Activated B cell treated with CpG ODN at 0.5 μM for 24 hours (primary cell): Measurements from ENCODE around the gene SPEF2. TPM values are rescaled to one million over a fixed set of nuclear protein-coding genes. Genes with fewer than 3 reads are reported as not detected.

ENCODE experiments used
- ATAC-seq: fragments of 200-7000 bp; cut with Tn5 transposase; one replicate; pipeline ENCODE4 v1.10.0; 2021; ENCODE audit warnings: low read depth, mild to moderate bottlenecking, moderate library complexity
- CTCF ChIA-PET: fragments of 350-600 bp; sonication (Branson Sonifier 250); formaldehyde crosslinking; loops from one replicate; lab custom pipeline; 2021; ENCODE audit warnings: antibody characterized with exemption; lab: Charles Lee
- POLR2A ChIA-PET: fragments of 350-600 bp; sonication (Branson Sonifier 250); formaldehyde crosslinking; loops from one replicate; lab custom pipeline; 2021; ENCODE audit warnings: antibody characterized with exemption; lab: Charles Lee
- DNase-seq: peaks from one replicate; pipeline ENCODE4 v3.0.0; 2022
- H3K27ac Mint-ChIP-seq: one replicate; pipeline ENCODE4 v1.8.0; 2020; ENCODE audit warnings: mixed read lengths
- H3K27me3 Mint-ChIP-seq: one replicate; pipeline ENCODE4 v1.8.0; 2021; ENCODE audit warnings: mixed read lengths
- H3K36me3 Mint-ChIP-seq: one replicate; pipeline ENCODE4 v1.8.0; 2021; ENCODE audit warnings: low read depth, mixed read lengths
- H3K4me1 Mint-ChIP-seq: one replicate; pipeline ENCODE4 v1.8.0; 2021; ENCODE audit warnings: mixed read lengths
- H3K4me3 Mint-ChIP-seq: one replicate; pipeline ENCODE4 v1.8.0; 2020; ENCODE audit warnings: mild to moderate bottlenecking, mixed read lengths
- H3K9me3 Mint-ChIP-seq: one replicate; pipeline ENCODE4 v1.8.0; 2020; ENCODE audit warnings: mixed read lengths
- intact Hi-C: fragments of 100-400 bp; cut with micrococcal nuclease; formaldehyde crosslinking; loops from one replicate; pipeline ENCODE4 v1.15.1; 2024
- total RNA-seq: library from RNA; stranded (reverse); gene quantifications from 2 replicates; pipeline ENCODE4 v1.2.3, GENCODE V29; 2022
- TF ChIP-seq, protein P1 (sequence below): fragments of 200-600 bp; IDR thresholded peaks from one replicate; pipeline ENCODE4 v1.8.0; 2022; ENCODE audit warnings: antibody characterized with exemption, mild to moderate bottlenecking

The SPEF2 gene
- total RNA-seq, 1 donor from 2014 or later, result 2.4 TPM

GRCh38 chr5:35618781-35619180 is 1.1 kb downstream of the SPEF2 start:
- no peak overlapping the region for H3K4me3 Mint-ChIP-seq
- ATAC-seq, result no peak
- no peak for DNase-seq
- peaks cover 10% of the 10 kb centered on the region for H3K4me1 Mint-ChIP-seq
- no peak overlapping the region for H3K27ac Mint-ChIP-seq
- peaks cover 15% of the 10 kb centered on the region for H3K9me3 Mint-ChIP-seq
- H3K36me3 Mint-ChIP-seq, result no peaks in the 10 kb centered on the region
- intact Hi-C loops, result no loop called here
- ChIA-PET POLR2A (no interaction called here), CTCF (interaction anchor here (1.1 kb wide), 1 partner anchor 308 kb away, joined by 4 read pairs; no protein-coding TSS in a partner anchor)
- peaks cover 15% of the 10 kb centered on the region for H3K27me3 Mint-ChIP-seq
- TF ChIP-seq, protein P1, sequence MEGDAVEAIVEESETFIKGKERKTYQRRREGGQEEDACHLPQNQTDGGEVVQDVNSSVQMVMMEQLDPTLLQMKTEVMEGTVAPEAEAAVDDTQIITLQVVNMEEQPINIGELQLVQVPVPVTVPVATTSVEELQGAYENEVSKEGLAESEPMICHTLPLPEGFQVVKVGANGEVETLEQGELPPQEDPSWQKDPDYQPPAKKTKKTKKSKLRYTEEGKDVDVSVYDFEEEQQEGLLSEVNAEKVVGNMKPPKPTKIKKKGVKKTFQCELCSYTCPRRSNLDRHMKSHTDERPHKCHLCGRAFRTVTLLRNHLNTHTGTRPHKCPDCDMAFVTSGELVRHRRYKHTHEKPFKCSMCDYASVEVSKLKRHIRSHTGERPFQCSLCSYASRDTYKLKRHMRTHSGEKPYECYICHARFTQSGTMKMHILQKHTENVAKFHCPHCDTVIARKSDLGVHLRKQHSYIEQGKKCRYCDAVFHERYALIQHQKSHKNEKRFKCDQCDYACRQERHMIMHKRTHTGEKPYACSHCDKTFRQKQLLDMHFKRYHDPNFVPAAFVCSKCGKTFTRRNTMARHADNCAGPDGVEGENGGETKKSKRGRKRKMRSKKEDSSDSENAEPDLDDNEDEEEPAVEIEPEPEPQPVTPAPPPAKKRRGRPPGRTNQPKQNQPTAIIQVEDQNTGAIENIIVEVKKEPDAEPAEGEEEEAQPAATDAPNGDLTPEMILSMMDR, result no peak

- no peak overlapping the region for H3K4me3 Mint-ChIP-seq
- H3K9me3 Mint-ChIP-seq, result no peaks in the 10 kb centered on the region
- H3K27me3 Mint-ChIP-seq, result peaks cover 2% of the 10 kb centered on the region
- CTCF ChIA-PET, result no interaction called here
- intact Hi-C loops, result no loop called here
- TF ChIP-seq, protein P1, result no peak
- no peak for DNase-seq
- H3K4me1 Mint-ChIP-seq, result peaks cover 2% of the 10 kb centered on the region
- POLR2A ChIA-PET, result no interaction called here
- H3K36me3 Mint-ChIP-seq, result no peaks in the 10 kb centered on the region
- ATAC-seq, result no peak
- no peak overlapping the region for H3K27ac Mint-ChIP-seq
Measured at GRCh38 chr5:35622974-35623373, 5.3 kb downstream of the SPEF2 start.

DNA sequence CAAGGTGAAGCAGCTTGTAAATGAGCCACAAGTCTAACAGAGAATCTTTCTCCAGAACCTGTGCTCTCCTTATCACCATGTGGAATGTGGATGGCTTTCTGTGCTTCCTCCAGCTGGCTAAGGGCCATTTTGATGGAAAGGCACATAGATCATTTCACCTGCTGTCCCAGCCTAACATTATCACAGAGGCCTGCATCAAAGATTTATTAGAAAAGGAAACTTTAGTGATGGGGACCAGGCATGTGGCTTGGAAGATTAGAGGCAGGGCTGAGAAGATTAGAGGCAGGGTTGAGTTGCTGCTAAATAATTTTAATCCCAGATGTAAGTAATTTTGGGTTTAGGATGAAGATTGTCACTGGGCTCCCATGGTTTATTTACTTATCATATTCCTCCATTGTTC is 6.3 kb downstream of the SPEF2 start:
- DNase-seq, result no peak
- H3K27me3 Mint-ChIP-seq, result peaks cover 2% of the 10 kb centered on the region
- no peak overlapping the region for H3K27ac Mint-ChIP-seq
- no peaks in the 10 kb centered on the region for H3K4me1 Mint-ChIP-seq
- no peak for ATAC-seq
- intact Hi-C loops, result no loop called here
- H3K4me3 Mint-ChIP-seq, result no peak overlapping the region
- ChIA-PET CTCF (no interaction called here), POLR2A (no interaction called here)
- TF ChIP-seq, protein P1, result no peak
- no peaks in the 10 kb centered on the region for H3K36me3 Mint-ChIP-seq
- H3K9me3 Mint-ChIP-seq, result no peaks in the 10 kb centered on the region

DNA sequence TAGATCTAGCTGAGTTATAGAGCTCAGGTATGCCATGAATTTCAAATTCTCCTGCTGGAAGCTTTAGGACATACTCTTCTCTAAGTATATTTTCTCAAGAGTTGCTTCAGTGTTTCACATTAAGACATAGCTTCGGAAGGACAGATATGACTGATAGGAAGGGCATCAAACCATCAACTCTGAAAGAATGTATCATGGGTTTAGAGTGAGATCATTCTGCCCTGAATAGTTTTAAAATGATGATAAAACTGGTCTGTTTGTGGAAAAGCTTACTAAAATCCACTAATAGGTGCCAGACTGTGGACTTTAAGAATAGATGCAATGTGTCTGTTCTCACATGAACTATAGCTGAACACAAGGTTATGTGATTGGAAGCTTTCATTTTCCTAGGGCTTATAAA is 8.4 kb downstream of the SPEF2 start:
- no peak for DNase-seq
- intact Hi-C loops, result no loop called here
- Mint-ChIP-seq H3K36me3 (no peaks in the 10 kb centered on the region), H3K4me1 (no peaks in the 10 kb centered on the region), H3K4me3 (no peak overlapping the region), H3K27me3 (no peaks in the 10 kb centered on the region), H3K27ac (no peak overlapping the region), H3K9me3 (no peaks in the 10 kb centered on the region)
- ATAC-seq, result no peak
- TF ChIP-seq, protein P1, result no peak
- POLR2A ChIA-PET, result no interaction called here
- CTCF ChIA-PET, result interaction anchor here (1.2 kb wide), 1 partner anchor 9 kb away, joined by 3 read pairs; the partner anchor contains the start of gene SPEF2

DNA sequence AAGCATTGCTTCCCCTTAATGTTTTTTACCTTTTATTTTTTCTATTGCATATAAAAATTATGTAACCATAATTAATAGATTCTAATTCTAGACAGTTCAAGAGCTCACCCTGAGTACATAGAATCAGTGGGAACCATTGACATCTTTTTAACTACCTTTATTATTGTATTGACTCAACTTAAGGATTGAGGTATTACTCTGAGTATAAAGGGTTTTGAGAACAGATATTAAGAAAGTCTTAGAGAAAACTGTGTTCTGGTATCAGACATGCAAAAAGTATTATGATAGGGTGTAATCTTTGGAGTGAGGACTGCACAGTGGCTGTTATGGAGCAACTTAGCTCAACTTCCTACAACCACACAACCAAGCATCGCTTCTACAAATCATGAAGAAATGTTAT is 8.9 kb downstream of the SPEF2 start:
- TF ChIP-seq, protein P1, result no peak
- no peaks in the 10 kb centered on the region for H3K4me1 Mint-ChIP-seq
- intact Hi-C loops, result no loop called here
- H3K36me3 Mint-ChIP-seq, result no peaks in the 10 kb centered on the region
- H3K9me3 Mint-ChIP-seq, result no peaks in the 10 kb centered on the region
- no peak overlapping the region for H3K27ac Mint-ChIP-seq
- ATAC-seq (no peak), DNase-seq (no peak)
- no peak overlapping the region for H3K4me3 Mint-ChIP-seq
- H3K27me3 Mint-ChIP-seq, result no peaks in the 10 kb centered on the region
- POLR2A ChIA-PET, result no interaction called here
- CTCF ChIA-PET, result interaction anchor here (1.2 kb wide), 1 partner anchor 10 kb away, joined by 3 read pairs; the partner anchor contains the start of gene SPEF2
